ENCODE measurements around the gene KIF4A.

DNA sequence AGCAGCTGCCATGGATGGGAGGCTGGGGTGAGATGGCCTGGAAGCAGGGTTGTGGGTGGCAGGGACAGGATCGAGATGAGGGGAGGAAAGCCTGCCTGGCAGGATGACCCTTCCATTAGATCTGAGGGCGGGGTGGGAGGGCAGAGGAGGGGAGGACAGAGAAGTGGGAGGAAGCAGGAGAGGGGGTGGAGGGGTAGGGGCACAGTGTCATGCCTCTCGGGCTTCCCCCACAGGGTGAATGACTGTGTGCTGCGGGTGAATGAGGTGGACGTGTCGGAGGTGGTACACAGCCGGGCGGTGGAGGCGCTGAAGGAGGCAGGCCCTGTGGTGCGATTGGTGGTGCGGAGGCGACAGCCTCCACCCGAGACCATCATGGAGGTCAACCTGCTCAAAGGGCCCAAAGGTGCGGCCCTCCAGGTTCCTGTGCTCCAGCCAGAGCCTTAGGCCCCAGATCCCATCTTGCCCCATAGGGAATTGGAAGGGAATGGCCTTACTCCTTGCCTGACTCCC lies 159.6 kb downstream of the KIF4A start:
- TF ChIP-seq RAD21 (IDR thresholded peaks at IDR 0.05; ENCODE audit: low read length) (no peak), CEBPB (IDR thresholded peaks at IDR 0.05; ENCODE audit: low read depth, low read length) (no peak), POLR2A (IDR thresholded peaks at IDR 0.05; ENCODE audit: low read depth, low read length) (no peak)
- TF ChIP-seq, protein P1, sequence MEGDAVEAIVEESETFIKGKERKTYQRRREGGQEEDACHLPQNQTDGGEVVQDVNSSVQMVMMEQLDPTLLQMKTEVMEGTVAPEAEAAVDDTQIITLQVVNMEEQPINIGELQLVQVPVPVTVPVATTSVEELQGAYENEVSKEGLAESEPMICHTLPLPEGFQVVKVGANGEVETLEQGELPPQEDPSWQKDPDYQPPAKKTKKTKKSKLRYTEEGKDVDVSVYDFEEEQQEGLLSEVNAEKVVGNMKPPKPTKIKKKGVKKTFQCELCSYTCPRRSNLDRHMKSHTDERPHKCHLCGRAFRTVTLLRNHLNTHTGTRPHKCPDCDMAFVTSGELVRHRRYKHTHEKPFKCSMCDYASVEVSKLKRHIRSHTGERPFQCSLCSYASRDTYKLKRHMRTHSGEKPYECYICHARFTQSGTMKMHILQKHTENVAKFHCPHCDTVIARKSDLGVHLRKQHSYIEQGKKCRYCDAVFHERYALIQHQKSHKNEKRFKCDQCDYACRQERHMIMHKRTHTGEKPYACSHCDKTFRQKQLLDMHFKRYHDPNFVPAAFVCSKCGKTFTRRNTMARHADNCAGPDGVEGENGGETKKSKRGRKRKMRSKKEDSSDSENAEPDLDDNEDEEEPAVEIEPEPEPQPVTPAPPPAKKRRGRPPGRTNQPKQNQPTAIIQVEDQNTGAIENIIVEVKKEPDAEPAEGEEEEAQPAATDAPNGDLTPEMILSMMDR (conservative IDR thresholded peaks at IDR 0.05; ENCODE audit: low read depth, low read length): no peak
